K562 (cell line): Measurements from ENCODE around the gene SCAP. TPM values are rescaled to one million over a fixed set of nuclear protein-coding genes. Genes with fewer than 3 reads are reported as not detected.

ENCODE experiments used
- CREB3L1 ChIP-seq: fragments of 450-650 bp; IDR thresholded peaks from 2 replicates; pipeline ENCODE4 v1.6.1; 2014; ENCODE audit warnings: low read depth, mild to moderate bottlenecking, moderate library complexity, borderline replicate concordance
- EWSR1 ChIP-seq: fragments of 450-650 bp; IDR thresholded peaks from 2 replicates; pipeline ENCODE4 v1.6.1; 2018; ENCODE audit warnings: borderline replicate concordance, mild to moderate bottlenecking, low read depth, moderate library complexity; ENCODE audit not compliant: partially characterized antibody
- GABPB1 ChIP-seq: sonication (generic); formaldehyde crosslinking; IDR thresholded peaks from 2 replicates; pipeline ENCODE4 v1.8.0; 2022; ENCODE audit warnings: mild to moderate bottlenecking, missing genetic modification reagents
- ILF3 ChIP-seq: fragments of 450-650 bp; IDR thresholded peaks from 2 replicates; pipeline ENCODE4 v1.6.1; 2018; ENCODE audit warnings: antibody characterized with exemption, mild to moderate bottlenecking, moderate library complexity, borderline replicate concordance
- L3MBTL2 ChIP-seq: fragments of 450-650 bp; IDR thresholded peaks from 2 replicates; pipeline ENCODE4 v1.6.1; 2016; ENCODE audit warnings: mild to moderate bottlenecking, moderate library complexity
- LEF1 ChIP-seq: fragments of 450-650 bp; IDR thresholded peaks from 2 replicates; pipeline ENCODE4 v1.6.1; 2016; ENCODE audit warnings: mild to moderate bottlenecking
- NR2C1 ChIP-seq, 2 experiments: fragments of 450-650 bp; IDR thresholded peaks; 2 replicates each; pipeline ENCODE4 v1.6.1; 2017; ENCODE audit warnings: mild to moderate bottlenecking in 2 of 2, antibody characterized with exemption in 1 of 2, inconsistent platforms in 1 of 2, missing compliant biosample characterization in 1 of 2, missing genetic modification characterization in 1 of 2
- NR2C2 ChIP-seq, 2 experiments: fragments of 200-800 bp in 1 of 2; sonication (Bioruptor generic) in 1 of 2; sonication (generic) in 1 of 2; formaldehyde crosslinking in 1 of 2; IDR thresholded peaks; 2 replicates each; pipeline versions ENCODE4 v1.6.1 to v1.8.0; 2016 to 2022; ENCODE audit warnings: mild to moderate bottlenecking in 1 of 2, missing compliant biosample characterization in 1 of 2, missing genetic modification characterization in 1 of 2, missing genetic modification reagents in 1 of 2
- PCBP2 ChIP-seq: fragments of 200-400 bp; formaldehyde crosslinking; IDR thresholded peaks from 2 replicates; pipeline ENCODE4 v1.6.1; 2018; ENCODE audit warnings: low read length, low read depth, mild to moderate bottlenecking, moderate library complexity; ENCODE audit not compliant: poor library complexity, severe bottlenecking
- PTRF ChIP-seq: fragments of 450-650 bp; IDR thresholded peaks from 2 replicates; pipeline ENCODE4 v1.6.1; 2016; ENCODE audit warnings: mild to moderate bottlenecking, missing genetic modification characterization, missing compliant biosample characterization
- RBM39 ChIP-seq: fragments of 200-400 bp; formaldehyde crosslinking; optimal IDR thresholded peaks from 2 replicates; pipeline ENCODE3; 2018; ENCODE audit warnings: low read depth, low read length
- SMC3 ChIP-seq: conservative IDR thresholded peaks from 2 replicates; pipeline ENCODE4 v1.6.1; 2011; ENCODE audit warnings: low read depth, low read length, improper control_type of control experiment; ENCODE audit not compliant: insufficient read depth
- TBL1XR1 ChIP-seq, 2 experiments: IDR thresholded peaks; 2 replicates each; pipeline ENCODE4 v1.6.1; 2012; ENCODE audit warnings: improper control_type of control experiment in 2 of 2, low read length in 2 of 2, mild to moderate bottlenecking in 1 of 2
- WHSC1 ChIP-seq: IDR thresholded peaks from one replicate; pipeline ENCODE4 v1.6.1; 2012; ENCODE audit warnings: low read length, control low read depth, inconsistent platforms
- ZC3H11A ChIP-seq: IDR thresholded peaks from 2 replicates; pipeline ENCODE4 v1.6.1; 2012; ENCODE audit warnings: low read depth, low read length, improper control_type of control experiment
- ZFP91 ChIP-seq: sonication (generic); formaldehyde crosslinking; IDR thresholded peaks from 2 replicates; pipeline ENCODE4 v1.8.0; 2022; ENCODE audit warnings: mild to moderate bottlenecking, missing genetic modification reagents
- ZNF311 ChIP-seq: fragments of 250-450 bp; sonication (Bioruptor Pico); IDR thresholded peaks from 2 replicates; pipeline ENCODE4 v1.4.0; 2020; ENCODE audit warnings: mild to moderate bottlenecking, moderate library complexity
- ZNF586 ChIP-seq: fragments of 450-650 bp; formaldehyde crosslinking; conservative IDR thresholded peaks from 2 replicates; pipeline ENCODE4 v1.4.0; 2020; ENCODE audit warnings: mild to moderate bottlenecking, moderate library complexity
- ZNF76 ChIP-seq: fragments of 250-450 bp; sonication (Bioruptor Pico); IDR thresholded peaks from 2 replicates; pipeline ENCODE4 v1.4.0; 2020; ENCODE audit warnings: mild to moderate bottlenecking, moderate library complexity, borderline replicate concordance
- ZNF830 ChIP-seq: fragments of 250-450 bp; sonication (Bioruptor Pico); IDR thresholded peaks from 2 replicates; pipeline ENCODE4 v1.5.0; 2021; ENCODE audit warnings: mild to moderate bottlenecking
- polyA plus RNA-seq, 8 experiments: library from polyadenylated mRNA; depleted of rRNA in 4 of 8; stranded (reverse) in 5 of 8; unstranded in 3 of 8; fragments of >200 nt; fragmentation: Nextera tagmentation in 2 of 8; fragmentation: Illumina TruSeq in 1 of 8; extraction: Ambion mirVana in 2 of 8; extraction: Trizol in 1 of 8; gene quantifications; 2 replicates each; pipeline versions ENCODE4 v1.2.1 to v1.2.3, GENCODE V29; 2011 to 2014; ENCODE audit warnings: inconsistent platforms in 1 of 8, missing spikeins in 1 of 8
- total RNA-seq, 7 experiments: library from RNA; depleted of rRNA in 6 of 7; stranded (reverse); fragments of >200 nt in 6 of 7; fragmentation: Illumina TruSeq in 2 of 7; extraction: Trizol in 2 of 7; gene quantifications; 2 replicates each; pipeline versions ENCODE4 v1.2.1 to v1.2.3, GENCODE V29; 2011 to 2021; ENCODE audit warnings: low replicate concordance in 1 of 7
- TF ChIP-seq, protein P1 (sequence below): fragments of 250-450 bp; sonication (Bioruptor Pico); IDR thresholded peaks from 2 replicates; pipeline ENCODE4 v1.4.0; 2020; ENCODE audit warnings: mild to moderate bottlenecking, moderate library complexity, borderline replicate concordance

SCAP gene
- total and polyA plus RNA-seq, 9 of the 15 experiments (the other 6 are each of a cell fraction or from before 2014, with no cell fraction given): 2.6 to 104 (median 37.8) TPM

DNA sequence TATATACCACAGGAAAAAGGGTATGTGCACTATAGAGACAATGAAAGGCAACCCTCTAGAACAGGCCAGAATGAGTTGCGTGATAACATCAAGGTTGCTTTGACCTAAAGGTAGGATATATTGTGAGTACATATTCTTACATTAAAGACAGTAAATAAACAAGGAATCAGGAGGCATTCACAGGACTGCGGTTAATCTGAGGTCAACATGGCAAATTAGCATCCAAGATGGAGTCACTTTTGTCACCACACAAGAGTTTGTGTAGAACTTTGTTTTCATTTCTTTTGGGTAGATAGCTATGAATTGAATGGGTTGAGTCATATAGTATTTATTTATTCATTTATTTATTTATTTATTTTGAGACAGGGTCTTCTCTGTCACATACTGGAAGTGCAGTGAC is 11.5 kb upstream of the SCAP start (continued):
- TF ChIP-seq WHSC1: no peak
- 0 out of 2 replicates have a peak, but pooled peaks have one; percentile 17 for TF ChIP-seq ZNF311 (CRISPR knock-in tag)
- TF ChIP-seq L3MBTL2: no peak
- TF ChIP-seq ZNF586: no peak
- TF ChIP-seq, protein P1, sequence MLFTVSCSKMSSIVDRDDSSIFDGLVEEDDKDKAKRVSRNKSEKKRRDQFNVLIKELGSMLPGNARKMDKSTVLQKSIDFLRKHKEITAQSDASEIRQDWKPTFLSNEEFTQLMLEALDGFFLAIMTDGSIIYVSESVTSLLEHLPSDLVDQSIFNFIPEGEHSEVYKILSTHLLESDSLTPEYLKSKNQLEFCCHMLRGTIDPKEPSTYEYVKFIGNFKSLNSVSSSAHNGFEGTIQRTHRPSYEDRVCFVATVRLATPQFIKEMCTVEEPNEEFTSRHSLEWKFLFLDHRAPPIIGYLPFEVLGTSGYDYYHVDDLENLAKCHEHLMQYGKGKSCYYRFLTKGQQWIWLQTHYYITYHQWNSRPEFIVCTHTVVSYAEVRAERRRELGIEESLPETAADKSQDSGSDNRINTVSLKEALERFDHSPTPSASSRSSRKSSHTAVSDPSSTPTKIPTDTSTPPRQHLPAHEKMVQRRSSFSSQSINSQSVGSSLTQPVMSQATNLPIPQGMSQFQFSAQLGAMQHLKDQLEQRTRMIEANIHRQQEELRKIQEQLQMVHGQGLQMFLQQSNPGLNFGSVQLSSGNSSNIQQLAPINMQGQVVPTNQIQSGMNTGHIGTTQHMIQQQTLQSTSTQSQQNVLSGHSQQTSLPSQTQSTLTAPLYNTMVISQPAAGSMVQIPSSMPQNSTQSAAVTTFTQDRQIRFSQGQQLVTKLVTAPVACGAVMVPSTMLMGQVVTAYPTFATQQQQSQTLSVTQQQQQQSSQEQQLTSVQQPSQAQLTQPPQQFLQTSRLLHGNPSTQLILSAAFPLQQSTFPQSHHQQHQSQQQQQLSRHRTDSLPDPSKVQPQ (CRISPR knock-in tag): no peak
- no peak for TF ChIP-seq ZFP91 (CRISPR knock-in tag)
- TF ChIP-seq PCBP2: no peak
- no peak for TF ChIP-seq LEF1
- no peak for TF ChIP-seq TBL1XR1 (IDR thresholded peaks at IDR 0.05; ENCODE audit: low read length in 2 of 2)
- no peak for TF ChIP-seq ZC3H11A
- TF ChIP-seq ILF3: no peak
- TF ChIP-seq PTRF (tag): peak; percentile 79
- TF ChIP-seq CREB3L1: no peak
- no peak for TF ChIP-seq NR2C2 (CRISPR knock-in tag; IDR thresholded peaks at IDR 0.05)
- no peak for TF ChIP-seq NR2C2 (tag; IDR thresholded peaks at IDR 0.05)
- TF ChIP-seq EWSR1: no peak
- no peak for TF ChIP-seq SMC3
- TF ChIP-seq NR2C1 (IDR thresholded peaks at IDR 0.05): no peak
- peak; percentile 63; the same call in 1 of the 2 replicates for TF ChIP-seq NR2C1 (tag; IDR thresholded peaks at IDR 0.05)
- TF ChIP-seq RBM39: no peak
- TF ChIP-seq ZNF830 (CRISPR knock-in tag): no peak
- TF ChIP-seq GABPB1 (CRISPR knock-in tag): no peak
- TF ChIP-seq ZNF76 (CRISPR knock-in tag): no peak
